Lower lobe of right lung (tissue), 2 donors: Measurements from ENCODE around the gene SPAG16. TPM values are rescaled to one million over a fixed set of nuclear protein-coding genes. Genes with fewer than 3 reads are reported as not detected.
A peak's percentile ranks its signal among the peaks of the same experiment; 100 is the strongest.

Source experiments
- ATAC-seq, 2 donors: fragments of 200-7000 bp; cut with Tn5 transposase; one replicate each; pipeline ENCODE4 v1.9.1; 2020 to 2022; ENCODE audit warnings: mild to moderate bottlenecking in 2 of 2, moderate library complexity in 2 of 2
- DNase-seq: peaks from one replicate; pipeline ENCODE4 v3.0.0-alpha.2; 2020
- H3K27ac ChIP-seq: fragments of 200-600 bp; one replicate; pipeline ENCODE4 v1.8.0; 2022
- H3K27me3 ChIP-seq: fragments of 200-600 bp; one replicate; pipeline ENCODE4 v1.8.0; 2022; ENCODE audit warnings: low read depth
- H3K36me3 ChIP-seq: fragments of 200-600 bp; one replicate; pipeline ENCODE4 v1.8.0; 2022; ENCODE audit warnings: mild to moderate bottlenecking
- H3K4me1 ChIP-seq: fragments of 200-600 bp; one replicate; pipeline ENCODE4 v1.8.0; 2022
- H3K4me3 ChIP-seq: fragments of 200-600 bp; one replicate; pipeline ENCODE4 v1.8.0; 2022; ENCODE audit warnings: mild to moderate bottlenecking
- H3K9me3 ChIP-seq: fragments of 200-600 bp; one replicate; pipeline ENCODE4 v1.8.0; 2022
- intact Hi-C: fragments of 100-400 bp; cut with DNase I; formaldehyde crosslinking; loops from one replicate; pipeline ENCODE4 v1.11.0; 2022
- total RNA-seq: library from RNA; stranded (reverse); fragmentation: NEBNext Ultra II Directional; extraction: Animal tissue kit (Norgen Biotek cat#: 25700); gene quantifications from one replicate; pipeline ENCODE4 v1.2.1, GENCODE V29; 2021
- TF ChIP-seq, protein P1 (sequence below): fragments of 200-600 bp; IDR thresholded peaks from one replicate; pipeline ENCODE4 v1.8.0; 2022; ENCODE audit warnings: antibody characterized with exemption, mild to moderate bottlenecking
- donor health status: DM: no; HTN: yes; CAD: no; lungs with severe emphysema.

Gene SPAG16
- total RNA-seq, 1 donor from 2014 or later, result 16.7 TPM

- Histone ChIP-seq H3K36me3 (no peaks in the 10 kb centered on the region), H3K4me1 (no peaks in the 10 kb centered on the region), H3K9me3 (no peaks in the 10 kb centered on the region), H3K4me3 (no peak overlapping the region), H3K27ac (peak overlapping the region; percentile 33), H3K27me3 (no peaks in the 10 kb centered on the region)
- intact Hi-C loops, result no loop called here
- no peak for DNase-seq
- TF ChIP-seq, protein P1, sequence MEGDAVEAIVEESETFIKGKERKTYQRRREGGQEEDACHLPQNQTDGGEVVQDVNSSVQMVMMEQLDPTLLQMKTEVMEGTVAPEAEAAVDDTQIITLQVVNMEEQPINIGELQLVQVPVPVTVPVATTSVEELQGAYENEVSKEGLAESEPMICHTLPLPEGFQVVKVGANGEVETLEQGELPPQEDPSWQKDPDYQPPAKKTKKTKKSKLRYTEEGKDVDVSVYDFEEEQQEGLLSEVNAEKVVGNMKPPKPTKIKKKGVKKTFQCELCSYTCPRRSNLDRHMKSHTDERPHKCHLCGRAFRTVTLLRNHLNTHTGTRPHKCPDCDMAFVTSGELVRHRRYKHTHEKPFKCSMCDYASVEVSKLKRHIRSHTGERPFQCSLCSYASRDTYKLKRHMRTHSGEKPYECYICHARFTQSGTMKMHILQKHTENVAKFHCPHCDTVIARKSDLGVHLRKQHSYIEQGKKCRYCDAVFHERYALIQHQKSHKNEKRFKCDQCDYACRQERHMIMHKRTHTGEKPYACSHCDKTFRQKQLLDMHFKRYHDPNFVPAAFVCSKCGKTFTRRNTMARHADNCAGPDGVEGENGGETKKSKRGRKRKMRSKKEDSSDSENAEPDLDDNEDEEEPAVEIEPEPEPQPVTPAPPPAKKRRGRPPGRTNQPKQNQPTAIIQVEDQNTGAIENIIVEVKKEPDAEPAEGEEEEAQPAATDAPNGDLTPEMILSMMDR, result no peak
- ATAC-seq, result peak in 1 of 2 donors; percentile 75
Observed at GRCh38 chr2:213238753-213239495, 45.3 kb upstream of the SPAG16 start.

- TF ChIP-seq, protein P1, result no peak
Observed at GRCh38 chr2:213241817-213242216, 42.4 kb upstream of the SPAG16 start.

DNA sequence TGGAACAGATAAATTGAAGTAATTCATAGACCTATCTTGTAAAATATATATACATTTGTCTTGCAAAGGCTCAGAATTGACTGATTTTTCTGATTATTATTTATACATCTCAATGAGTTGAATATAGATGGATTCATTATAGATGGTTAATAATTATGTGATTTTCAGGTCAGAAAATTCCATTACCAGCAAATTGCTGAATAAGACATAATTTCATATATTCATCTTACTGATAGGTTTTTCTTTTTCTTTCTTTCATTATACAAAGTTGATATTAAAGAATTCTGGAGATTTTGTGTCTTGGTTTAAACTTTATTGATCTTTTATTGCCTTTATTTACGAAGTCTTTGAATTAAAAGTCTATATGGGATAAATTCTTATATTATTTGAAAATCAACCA, 41.6 kb upstream of the SPAG16 start:
- no peaks in the 10 kb centered on the region for H3K4me1 ChIP-seq
- DNase-seq, result no peak
- intact Hi-C loops, result no loop called here
- TF ChIP-seq, protein P1, result no peak
- no peak overlapping the region for H3K27ac ChIP-seq
- H3K36me3 ChIP-seq, result no peaks in the 10 kb centered on the region
- no peak overlapping the region for H3K4me3 ChIP-seq
- ATAC-seq, result no peak
- no peaks in the 10 kb centered on the region for H3K9me3 ChIP-seq
- H3K27me3 ChIP-seq, result no peaks in the 10 kb centered on the region

More at GRCh38 chr2:213241817-213242216, 42.4 kb upstream of the SPAG16 start:
- no peaks in the 10 kb centered on the region for H3K9me3 ChIP-seq
- no peak overlapping the region for H3K4me3 ChIP-seq
- H3K4me1 ChIP-seq, result no peaks in the 10 kb centered on the region
- no peak for DNase-seq
- H3K27me3 ChIP-seq, result no peaks in the 10 kb centered on the region
- ATAC-seq, result no peak
- H3K36me3 ChIP-seq, result no peaks in the 10 kb centered on the region
- intact Hi-C loops, result no loop called here
- H3K27ac ChIP-seq, result no peak overlapping the region

DNA sequence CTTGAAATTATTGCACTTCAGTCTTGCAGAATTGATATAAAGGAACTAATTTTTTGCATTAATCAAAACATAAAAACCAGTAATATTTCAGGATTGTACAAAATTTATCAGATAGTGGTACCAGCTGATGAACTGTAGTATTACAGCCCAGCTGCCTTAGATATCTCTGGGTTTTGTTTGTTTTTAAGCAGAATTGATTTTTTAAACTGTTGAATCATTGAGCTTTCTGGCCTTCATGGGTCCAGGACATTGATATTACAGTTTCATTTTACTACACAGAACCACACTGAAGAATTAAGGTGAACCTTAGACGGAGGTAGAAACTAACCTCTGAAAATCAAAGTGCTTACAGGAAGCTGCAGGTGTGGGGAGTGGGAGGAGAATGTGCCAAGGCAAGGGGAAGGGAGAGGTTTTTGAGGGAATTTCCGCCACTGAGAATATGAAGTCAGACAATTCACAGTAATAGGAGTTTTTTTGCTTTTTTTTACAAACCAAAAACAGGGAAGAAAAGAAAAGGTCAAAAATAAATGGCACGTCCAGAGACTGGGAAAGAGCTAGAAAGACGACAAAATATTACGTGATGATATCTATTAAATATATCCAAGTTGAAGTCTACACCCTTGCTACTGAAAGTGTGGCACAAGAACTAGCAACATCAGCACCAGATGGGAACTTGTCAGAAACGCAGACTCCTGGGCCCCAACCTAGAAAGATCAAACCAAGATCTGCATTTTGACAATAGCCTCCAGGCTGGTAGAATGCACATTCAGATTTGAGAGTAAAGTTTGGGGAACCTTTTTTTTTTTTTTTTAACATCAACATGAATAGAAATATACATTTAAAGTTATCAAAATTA, 40.8 kb upstream of the SPAG16 start:
- Histone ChIP-seq H3K4me1 (no peaks in the 10 kb centered on the region), H3K4me3 (no peak overlapping the region), H3K9me3 (no peaks in the 10 kb centered on the region), H3K27ac (no peak overlapping the region), H3K27me3 (no peaks in the 10 kb centered on the region), H3K36me3 (no peaks in the 10 kb centered on the region)
- ATAC-seq (no peak), DNase-seq (no peak)
- intact Hi-C loops, result no loop called here
- TF ChIP-seq, protein P1, result no peak

GRCh38 chr2:213246497-213247281, 37.6 kb upstream of the SPAG16 start:
- H3K27me3 ChIP-seq, result no peaks in the 10 kb centered on the region
- no peak overlapping the region for H3K27ac ChIP-seq
- no peaks in the 10 kb centered on the region for H3K4me1 ChIP-seq
- no peaks in the 10 kb centered on the region for H3K9me3 ChIP-seq
- H3K4me3 ChIP-seq, result no peak overlapping the region
- no peaks in the 10 kb centered on the region for H3K36me3 ChIP-seq
- intact Hi-C loops, result no loop called here
- no peak for DNase-seq
- peak; percentile 38 to 76 for ATAC-seq
- TF ChIP-seq, protein P1, result peak; percentile 69
